ENCODE measurements around the gene SNX27.

DNA sequence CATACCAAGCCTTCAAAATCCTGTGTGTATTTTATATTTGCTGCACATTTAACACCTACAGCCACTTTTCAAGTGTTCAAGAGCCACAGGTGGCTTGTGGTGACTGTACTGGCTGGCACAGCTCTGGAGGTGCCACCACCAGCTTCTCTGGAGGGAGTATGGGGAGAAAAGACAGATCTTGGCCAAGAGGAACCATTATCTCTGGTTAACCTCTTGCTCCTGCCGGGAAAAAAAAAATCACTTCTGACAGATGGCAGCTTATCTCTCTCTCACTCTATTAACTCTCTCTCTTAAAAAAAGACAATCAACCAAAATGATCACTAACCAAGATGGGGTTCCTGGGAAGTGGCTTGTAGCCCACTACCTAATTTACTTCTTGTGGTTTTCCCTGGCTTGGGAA is 108.3 kb downstream of the SNX27 start:
- TF ChIP-seq, protein P1, sequence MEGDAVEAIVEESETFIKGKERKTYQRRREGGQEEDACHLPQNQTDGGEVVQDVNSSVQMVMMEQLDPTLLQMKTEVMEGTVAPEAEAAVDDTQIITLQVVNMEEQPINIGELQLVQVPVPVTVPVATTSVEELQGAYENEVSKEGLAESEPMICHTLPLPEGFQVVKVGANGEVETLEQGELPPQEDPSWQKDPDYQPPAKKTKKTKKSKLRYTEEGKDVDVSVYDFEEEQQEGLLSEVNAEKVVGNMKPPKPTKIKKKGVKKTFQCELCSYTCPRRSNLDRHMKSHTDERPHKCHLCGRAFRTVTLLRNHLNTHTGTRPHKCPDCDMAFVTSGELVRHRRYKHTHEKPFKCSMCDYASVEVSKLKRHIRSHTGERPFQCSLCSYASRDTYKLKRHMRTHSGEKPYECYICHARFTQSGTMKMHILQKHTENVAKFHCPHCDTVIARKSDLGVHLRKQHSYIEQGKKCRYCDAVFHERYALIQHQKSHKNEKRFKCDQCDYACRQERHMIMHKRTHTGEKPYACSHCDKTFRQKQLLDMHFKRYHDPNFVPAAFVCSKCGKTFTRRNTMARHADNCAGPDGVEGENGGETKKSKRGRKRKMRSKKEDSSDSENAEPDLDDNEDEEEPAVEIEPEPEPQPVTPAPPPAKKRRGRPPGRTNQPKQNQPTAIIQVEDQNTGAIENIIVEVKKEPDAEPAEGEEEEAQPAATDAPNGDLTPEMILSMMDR (IDR thresholded peaks at IDR 0.05; ENCODE audit: extremely low read depth in 1 of 2, insufficient read depth in 1 of 2, low read depth in 1 of 2, low read length in 2 of 2), result no peak
- TF ChIP-seq POLR2A (IDR thresholded peaks at IDR 0.05; ENCODE audit: low read depth, low read length), result no peak
- TF ChIP-seq, protein P2, sequence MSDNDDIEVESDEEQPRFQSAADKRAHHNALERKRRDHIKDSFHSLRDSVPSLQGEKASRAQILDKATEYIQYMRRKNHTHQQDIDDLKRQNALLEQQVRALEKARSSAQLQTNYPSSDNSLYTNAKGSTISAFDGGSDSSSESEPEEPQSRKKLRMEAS (IDR thresholded peaks at IDR 0.05; ENCODE audit: insufficient read depth, insufficient read length), result no peak
- peak; percentile 4 for TF ChIP-seq EZH2 (IDR thresholded peaks at IDR 0.05; ENCODE audit: borderline replicate concordance, low read depth, low read length, severe bottlenecking)
- no peak for TF ChIP-seq POLR2AphosphoS5 (IDR thresholded peaks at IDR 0.05; ENCODE audit: insufficient read depth, low read depth, low read length)
- TF ChIP-seq GATA2 (IDR thresholded peaks at IDR 0.05; ENCODE audit: insufficient read depth, insufficient read length, low read depth, low read length), result no peak
- TF ChIP-seq JUN (IDR thresholded peaks at IDR 0.05; ENCODE audit: borderline replicate concordance, insufficient read depth, insufficient read length, low read depth), result no peak

Data from endothelial cell of umbilical vein (primary cell).